Hippocampal formation (tissue), 2 donors: ENCODE measurements around the gene GIMAP2.
"Not testable (repeated sequence)": the region's sequence is repeated elsewhere in the genome, so short reads cannot be mapped to it uniquely, and the experiment has no call there.

ENCODE experiments used
- DNase-seq, 2 donors: peaks; one replicate each; lab custom pipeline; 2025; lab: John Stamatoyannopoulos, UW

The GIMAP2 gene

GRCh38 chr7:150685219-150686029, at the start of gene GIMAP2:
Gene GIMAP2, plus strand, starts transcription at chr7:150685706. Its CDS starts 1,354 bp downstream, at chr7:150687060.
- peak in 1 of 2 donors; percentile 43 for DNase-seq

- no peak for DNase-seq
Measured at GRCh38 chr7:150641854-150642253, 43.7 kb upstream of the GIMAP2 start.

- no peak for DNase-seq
Measured at GRCh38 chr7:150642926-150643325, 42.6 kb upstream of the GIMAP2 start.

- no peak for DNase-seq
Measured at GRCh38 chr7:150645259-150646020, 40.1 kb upstream of the GIMAP2 start.

GRCh38 chr7:150648353-150649079, 37.0 kb upstream of the GIMAP2 start:
- no peak for DNase-seq

- DNase-seq, result no peak
Measured at GRCh38 chr7:150649080-150649385, 36.5 kb upstream of the GIMAP2 start.

GRCh38 chr7:150654692-150655091, 30.8 kb upstream of the GIMAP2 start:
- DNase-seq, result no peak

GRCh38 chr7:150656047-150656446, 29.5 kb upstream of the GIMAP2 start:
- no peak for DNase-seq

GRCh38 chr7:150657526-150657925, 28.0 kb upstream of the GIMAP2 start:
- no peak for DNase-seq

- no peak for DNase-seq
Measured at GRCh38 chr7:150660939-150661613, 24.4 kb upstream of the GIMAP2 start.

GRCh38 chr7:150662821-150663220, 22.7 kb upstream of the GIMAP2 start:
- DNase-seq, result not testable (repeated sequence)

GRCh38 chr7:150663802-150664494, 21.6 kb upstream of the GIMAP2 start:
- no peak for DNase-seq

- DNase-seq, result no peak
Measured at GRCh38 chr7:150665089-150665748, 20.3 kb upstream of the GIMAP2 start.

GRCh38 chr7:150665896-150666295, 19.6 kb upstream of the GIMAP2 start:
- DNase-seq, result no peak

- DNase-seq, result no peak
Measured at GRCh38 chr7:150666412-150666811, 19.1 kb upstream of the GIMAP2 start.

- DNase-seq, result no peak
Measured at GRCh38 chr7:150668472-150668911, 17.0 kb upstream of the GIMAP2 start.

GRCh38 chr7:150668977-150669376, 16.5 kb upstream of the GIMAP2 start:
- DNase-seq, result no peak

- not testable (repeated sequence) for DNase-seq
Measured at GRCh38 chr7:150671798-150672585, 13.5 kb upstream of the GIMAP2 start.

GRCh38 chr7:150675714-150676113, 9.8 kb upstream of the GIMAP2 start:
- DNase-seq, result no peak

GRCh38 chr7:150676276-150676675, 9.2 kb upstream of the GIMAP2 start:
- DNase-seq, result not testable (repeated sequence)
